Tongue (tissue), 2 donors: Measurements from ENCODE around the gene DOCK6. TPM values are rescaled to one million over a fixed set of nuclear protein-coding genes. Genes with fewer than 3 reads are reported as not detected.

Experiments
- DNase-seq: peaks from one replicate; pipeline ENCODE4 v3.0.0-alpha.2; 2015
- total RNA-seq: library from RNA; depleted of rRNA; stranded (reverse); fragments of >200 nt; gene quantifications from one replicate; pipeline ENCODE4 v1.2.3, GENCODE V29; 2014

DOCK6 gene
- total RNA-seq, 1 donor from 2014 or later = 23.2 TPM

GRCh38 chr19:11225172-11225571 is 37.2 kb downstream of the DOCK6 start:
- no peak for DNase-seq

- no peak for DNase-seq
Observed at GRCh38 chr19:11224429-11224828, 37.9 kb downstream of the DOCK6 start.

- DNase-seq = no peak
Observed at GRCh38 chr19:11223200-11223599, 39.1 kb downstream of the DOCK6 start.

- no peak for DNase-seq
Observed at GRCh38 chr19:11221082-11221598, 41.2 kb downstream of the DOCK6 start.

GRCh38 chr19:11214387-11214786 is 47.9 kb downstream of the DOCK6 start:
- no peak for DNase-seq

GRCh38 chr19:11210656-11210928 is 51.7 kb downstream of the DOCK6 start:
- DNase-seq = no peak

GRCh38 chr19:11209839-11210655 is 52.3 kb downstream of the DOCK6 start:
- no peak for DNase-seq

GRCh38 chr19:11208561-11209471 is 53.5 kb downstream of the DOCK6 start:
- no peak for DNase-seq

GRCh38 chr19:11205939-11206570 is 56.3 kb downstream of the DOCK6 start:
- no peak for DNase-seq

GRCh38 chr19:11204943-11205349 is 57.4 kb downstream of the DOCK6 start:
- DNase-seq = no peak

- DNase-seq = no peak
Observed at GRCh38 chr19:11204076-11204602, 58.2 kb downstream of the DOCK6 start.

GRCh38 chr19:11203194-11204075 is 58.9 kb downstream of the DOCK6 start:
- DNase-seq = peak; percentile 74

GRCh38 chr19:11202488-11203193 is 59.7 kb downstream of the DOCK6 start:
- no peak for DNase-seq

- no peak for DNase-seq
Observed at GRCh38 chr19:11201791-11202190, 60.5 kb downstream of the DOCK6 start.

GRCh38 chr19:11200931-11201330 is 61.4 kb downstream of the DOCK6 start:
- no peak for DNase-seq

- no peak for DNase-seq
Observed at GRCh38 chr19:11200015-11200574, 62.2 kb downstream of the DOCK6 start.

- no peak for DNase-seq
Observed at GRCh38 chr19:11199517-11199916, 62.8 kb downstream of the DOCK6 start.

- DNase-seq = no peak
Observed at GRCh38 chr19:11198769-11199424, 63.4 kb downstream of the DOCK6 start.

GRCh38 chr19:11198175-11198534 is 64.2 kb downstream of the DOCK6 start:
- DNase-seq = no peak
